Measurements from ENCODE around the gene LRRC4C.

Gene LRRC4C

DNA sequence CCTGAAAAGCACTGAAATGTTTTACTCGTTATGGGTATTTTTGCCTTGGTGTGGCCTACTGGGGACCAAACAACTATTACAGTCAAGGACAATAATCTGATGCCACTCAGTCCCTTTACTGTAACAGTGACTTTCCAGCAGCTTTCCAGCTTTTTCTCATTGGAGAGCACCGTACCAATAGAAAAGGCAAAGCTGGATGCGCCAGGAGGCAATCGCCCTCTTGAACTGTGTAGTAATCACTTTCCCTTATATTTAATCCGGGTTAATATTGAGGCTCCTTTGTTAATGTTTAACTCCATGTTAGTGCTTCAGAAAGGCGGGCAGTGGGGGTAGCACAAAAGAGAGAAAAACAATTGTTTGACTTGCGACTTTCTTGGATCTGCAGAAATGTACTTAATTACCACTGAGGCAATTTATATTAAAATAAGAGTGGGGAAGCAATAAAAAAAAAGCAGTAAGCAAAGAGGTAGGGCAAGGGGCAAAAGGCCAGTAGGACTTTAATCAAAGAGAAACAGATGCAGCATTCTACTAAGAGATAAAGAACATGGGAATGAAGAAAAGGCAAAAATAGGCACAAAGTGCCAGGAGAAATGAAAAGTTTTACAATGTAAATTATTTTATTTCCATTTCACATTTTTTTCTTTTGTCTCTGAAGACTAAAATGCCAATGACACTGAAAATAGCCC, 81.6 kb downstream of the LRRC4C start:
- Histone ChIP-seq H3K9me3 (ENCODE audit: insufficient read depth, low read length, severe bottlenecking) (no peaks in the 10 kb centered on the region), H3K4me3 (ENCODE audit: low read depth in 1 of 2, low read length in 2 of 2) (no peak overlapping the region), H3K4me2 (ENCODE audit: insufficient read depth, low read length) (no peak overlapping the region), H4K20me1 (ENCODE audit: insufficient read depth, low read length) (no peaks in the 10 kb centered on the region), H3K4me1 (ENCODE audit: insufficient read depth, low read length) (no peaks in the 10 kb centered on the region), H3K36me3 (ENCODE audit: insufficient read depth, low read length) (no peaks in the 10 kb centered on the region), H3K27me3 (ENCODE audit: insufficient read depth, low read length, poor library complexity) (no peaks in the 10 kb centered on the region), H3K9ac (ENCODE audit: low read depth, low read length) (no peak overlapping the region), H2AFZ (ENCODE audit: low read depth, low read length) (no peak overlapping the region), H3K79me2 (ENCODE audit: insufficient read depth, low read length) (no peaks in the 10 kb centered on the region), H3K27ac (ENCODE audit: low read length) (no peak overlapping the region)
- TF ChIP-seq, protein P1, sequence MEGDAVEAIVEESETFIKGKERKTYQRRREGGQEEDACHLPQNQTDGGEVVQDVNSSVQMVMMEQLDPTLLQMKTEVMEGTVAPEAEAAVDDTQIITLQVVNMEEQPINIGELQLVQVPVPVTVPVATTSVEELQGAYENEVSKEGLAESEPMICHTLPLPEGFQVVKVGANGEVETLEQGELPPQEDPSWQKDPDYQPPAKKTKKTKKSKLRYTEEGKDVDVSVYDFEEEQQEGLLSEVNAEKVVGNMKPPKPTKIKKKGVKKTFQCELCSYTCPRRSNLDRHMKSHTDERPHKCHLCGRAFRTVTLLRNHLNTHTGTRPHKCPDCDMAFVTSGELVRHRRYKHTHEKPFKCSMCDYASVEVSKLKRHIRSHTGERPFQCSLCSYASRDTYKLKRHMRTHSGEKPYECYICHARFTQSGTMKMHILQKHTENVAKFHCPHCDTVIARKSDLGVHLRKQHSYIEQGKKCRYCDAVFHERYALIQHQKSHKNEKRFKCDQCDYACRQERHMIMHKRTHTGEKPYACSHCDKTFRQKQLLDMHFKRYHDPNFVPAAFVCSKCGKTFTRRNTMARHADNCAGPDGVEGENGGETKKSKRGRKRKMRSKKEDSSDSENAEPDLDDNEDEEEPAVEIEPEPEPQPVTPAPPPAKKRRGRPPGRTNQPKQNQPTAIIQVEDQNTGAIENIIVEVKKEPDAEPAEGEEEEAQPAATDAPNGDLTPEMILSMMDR (IDR thresholded peaks at IDR 0.05; ENCODE audit: borderline replicate concordance, extremely low read depth, low read length, poor library complexity, severe bottlenecking) = no peak
- TF ChIP-seq EZH2 (IDR thresholded peaks at IDR 0.05; ENCODE audit: borderline replicate concordance, low read depth, low read length, severe bottlenecking) = no peak
- ATAC-seq (ENCODE audit: insufficient read depth, low read depth) (no peak), DNase-seq (no peak)

DNA sequence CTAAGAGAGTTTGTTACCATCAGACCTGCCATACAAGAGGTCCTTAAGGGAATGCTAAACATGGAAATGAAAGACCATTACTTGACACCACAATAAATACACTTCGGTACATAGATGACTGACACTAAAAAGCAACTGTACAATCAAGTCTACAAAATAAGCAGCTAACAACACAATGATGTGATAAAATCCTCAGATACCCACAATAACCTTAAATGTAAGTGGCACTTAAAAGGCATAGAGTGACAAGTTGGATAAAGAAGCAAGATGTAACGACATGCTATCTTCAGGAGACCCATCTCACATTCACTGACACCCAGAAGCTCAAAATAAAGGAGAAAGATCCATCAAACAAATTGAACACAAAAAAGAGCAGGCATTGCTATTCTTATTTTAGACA, 107.6 kb downstream of the LRRC4C start:
- Histone ChIP-seq H3K9ac (ENCODE audit: low read depth, low read length) (no peak overlapping the region), H3K27me3 (ENCODE audit: insufficient read depth, low read length, poor library complexity) (no peaks in the 10 kb centered on the region), H3K79me2 (ENCODE audit: insufficient read depth, low read length) (no peaks in the 10 kb centered on the region), H3K4me2 (ENCODE audit: insufficient read depth, low read length) (no peak overlapping the region), H3K27ac (ENCODE audit: low read length) (no peak overlapping the region), H3K4me1 (ENCODE audit: insufficient read depth, low read length) (no peaks in the 10 kb centered on the region), H3K9me3 (ENCODE audit: insufficient read depth, low read length, severe bottlenecking) (no peaks in the 10 kb centered on the region), H3K36me3 (ENCODE audit: insufficient read depth, low read length) (no peaks in the 10 kb centered on the region), H2AFZ (ENCODE audit: low read depth, low read length) (no peak overlapping the region), H3K4me3 (ENCODE audit: low read depth in 1 of 2, low read length in 2 of 2) (no peak overlapping the region), H4K20me1 (ENCODE audit: insufficient read depth, low read length) (no peaks in the 10 kb centered on the region)
- ATAC-seq (ENCODE audit: insufficient read depth, low read depth) (no peak), DNase-seq (no peak)
- TF ChIP-seq EZH2 (IDR thresholded peaks at IDR 0.05; ENCODE audit: borderline replicate concordance, low read depth, low read length, severe bottlenecking) = no peak
- TF ChIP-seq, protein P1 (IDR thresholded peaks at IDR 0.05; ENCODE audit: borderline replicate concordance, extremely low read depth, low read length, poor library complexity, severe bottlenecking) = no peak

DNA sequence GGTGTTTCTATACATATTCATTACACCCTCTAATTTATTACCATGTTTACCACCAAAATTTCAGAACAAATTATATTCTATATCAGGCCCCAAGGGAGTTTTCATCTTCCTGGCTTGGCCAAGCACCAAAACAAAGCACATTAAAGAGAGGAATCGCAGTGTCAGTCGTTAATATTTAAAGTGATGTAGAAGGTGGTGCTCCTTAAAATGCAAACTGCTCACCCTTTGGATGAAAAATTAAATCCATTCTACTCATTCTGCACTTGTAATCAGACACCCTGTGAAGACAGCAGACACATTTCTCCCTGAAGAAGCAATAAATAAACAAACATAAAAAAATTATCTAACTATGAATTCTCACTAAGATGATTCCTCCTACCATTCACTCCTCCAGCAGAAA, 113.4 kb downstream of the LRRC4C start:
- H3K36me3 ChIP-seq (ENCODE audit: insufficient read depth, low read length) = no peaks in the 10 kb centered on the region
- no peak for ATAC-seq (ENCODE audit: insufficient read depth, low read depth)
- H3K79me2 ChIP-seq (ENCODE audit: insufficient read depth, low read length) = no peaks in the 10 kb centered on the region
- no peak overlapping the region for H3K4me3 ChIP-seq (ENCODE audit: low read depth in 1 of 2, low read length in 2 of 2)
- TF ChIP-seq, protein P1 (IDR thresholded peaks at IDR 0.05; ENCODE audit: borderline replicate concordance, extremely low read depth, low read length, poor library complexity, severe bottlenecking) = no peak
- TF ChIP-seq EZH2 (IDR thresholded peaks at IDR 0.05; ENCODE audit: borderline replicate concordance, low read depth, low read length, severe bottlenecking) = no peak
- H3K27me3 ChIP-seq (ENCODE audit: insufficient read depth, low read length, poor library complexity) = no peaks in the 10 kb centered on the region
- H2AFZ ChIP-seq (ENCODE audit: low read depth, low read length) = no peak overlapping the region
- no peak for DNase-seq
- H3K9ac ChIP-seq (ENCODE audit: low read depth, low read length) = no peak overlapping the region
- no peak overlapping the region for H3K27ac ChIP-seq (ENCODE audit: low read length)
- no peaks in the 10 kb centered on the region for H4K20me1 ChIP-seq (ENCODE audit: insufficient read depth, low read length)
- H3K9me3 ChIP-seq (ENCODE audit: insufficient read depth, low read length, severe bottlenecking) = no peaks in the 10 kb centered on the region
- H3K4me1 ChIP-seq (ENCODE audit: insufficient read depth, low read length) = no peaks in the 10 kb centered on the region
- H3K4me2 ChIP-seq (ENCODE audit: insufficient read depth, low read length) = no peak overlapping the region
